Measurements from ENCODE around the gene TBC1D10A. TPM values are rescaled to one million over a fixed set of nuclear protein-coding genes. Genes with fewer than 3 reads are reported as not detected.
A peak's percentile ranks its signal among the peaks of the same experiment; 100 is the strongest.

The TBC1D10A gene
- polyA plus RNA-seq, 1 donor, result 16.9 TPM

DNA sequence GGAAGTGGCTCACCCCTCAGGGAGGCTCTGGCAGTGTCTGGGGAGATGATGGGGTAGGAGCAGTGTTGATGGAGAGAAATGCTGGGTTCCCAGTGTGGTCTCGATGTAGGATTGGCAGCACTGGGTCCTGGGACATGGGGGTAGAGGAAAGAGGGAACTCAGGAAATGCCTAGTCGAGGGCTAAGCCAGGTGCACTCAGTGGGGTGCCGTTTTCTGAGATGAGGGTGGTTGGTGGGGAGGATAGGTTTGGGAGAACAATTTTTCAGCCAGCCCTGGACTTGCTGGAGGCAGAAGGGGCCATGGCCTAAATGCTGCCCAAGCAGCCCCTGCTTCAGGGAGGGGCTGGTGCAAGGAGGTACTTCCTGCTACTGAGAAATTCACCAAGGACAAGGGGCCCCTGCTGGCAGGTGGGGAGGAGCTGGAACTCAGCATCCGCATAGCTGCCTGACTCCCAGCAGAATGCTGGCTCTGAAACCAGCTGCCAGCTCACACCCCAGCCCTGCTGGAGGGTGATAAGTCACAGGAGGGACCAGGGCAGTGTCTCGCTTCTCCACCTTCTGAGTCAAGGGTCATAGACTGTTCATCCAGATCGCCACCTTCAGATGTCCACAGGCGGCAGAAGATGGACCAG lies 36.0 kb upstream of the TBC1D10A start:
- no CpG with 5 or more reads among the region's 7 CpGs for WGBS (ENCODE audit: insufficient coverage, low lambda C conversion rate)
- DNase-seq, result peak in 1 of 2 donors; percentile 32
- no peaks in the 10 kb centered on the region for H3K27me3 ChIP-seq (ENCODE audit: control insufficient read depth, insufficient read depth, low read length)
- peaks cover 2% of the 10 kb centered on the region for H3K36me3 ChIP-seq (ENCODE audit: control insufficient read depth, insufficient read depth, low read length)
- no peak overlapping the region for H3K4me3 ChIP-seq (ENCODE audit: low read length)
- peaks cover 11% of the 10 kb centered on the region for H3K4me1 ChIP-seq (ENCODE audit: control insufficient read depth, insufficient read depth, low read length)
- no peaks in the 10 kb centered on the region for H3K9me3 ChIP-seq (ENCODE audit: control insufficient read depth, low read depth, low read length)
- H3K27ac ChIP-seq (ENCODE audit: low read length), result no peak overlapping the region

- no peak for DNase-seq
- Histone ChIP-seq H3K27me3 (ENCODE audit: control insufficient read depth, insufficient read depth, low read length) (no peaks in the 10 kb centered on the region), H3K4me1 (ENCODE audit: control insufficient read depth, insufficient read depth, low read length) (peaks cover 11% of the 10 kb centered on the region), H3K27ac (ENCODE audit: low read length) (no peak overlapping the region), H3K36me3 (ENCODE audit: control insufficient read depth, insufficient read depth, low read length) (peaks cover 2% of the 10 kb centered on the region), H3K9me3 (ENCODE audit: control insufficient read depth, low read depth, low read length) (no peaks in the 10 kb centered on the region), H3K4me3 (ENCODE audit: low read length) (no peak overlapping the region)
- WGBS (ENCODE audit: insufficient coverage, low lambda C conversion rate), result no CpG with 5 or more reads among the region's 10 CpGs
Observed at GRCh38 chr22:30361916-30362650, 35.3 kb upstream of the TBC1D10A start.

GRCh38 chr22:30358541-30358940 lies 31.8 kb upstream of the TBC1D10A start:
- no peaks in the 10 kb centered on the region for H3K27me3 ChIP-seq (ENCODE audit: control insufficient read depth, insufficient read depth, low read length)
- H3K9me3 ChIP-seq (ENCODE audit: control insufficient read depth, low read depth, low read length), result no peaks in the 10 kb centered on the region
- WGBS (ENCODE audit: insufficient coverage, low lambda C conversion rate), result 40% methylated on average over 1 of the region's 6 CpGs
- no peak overlapping the region for H3K4me3 ChIP-seq (ENCODE audit: low read length)
- peaks cover 11% of the 10 kb centered on the region for H3K36me3 ChIP-seq (ENCODE audit: control insufficient read depth, insufficient read depth, low read length)
- peak; percentile 41 to 70 for DNase-seq
- no peak overlapping the region for H3K27ac ChIP-seq (ENCODE audit: low read length)
- H3K4me1 ChIP-seq (ENCODE audit: control insufficient read depth, insufficient read depth, low read length), result peaks cover 22% of the 10 kb centered on the region

DNA sequence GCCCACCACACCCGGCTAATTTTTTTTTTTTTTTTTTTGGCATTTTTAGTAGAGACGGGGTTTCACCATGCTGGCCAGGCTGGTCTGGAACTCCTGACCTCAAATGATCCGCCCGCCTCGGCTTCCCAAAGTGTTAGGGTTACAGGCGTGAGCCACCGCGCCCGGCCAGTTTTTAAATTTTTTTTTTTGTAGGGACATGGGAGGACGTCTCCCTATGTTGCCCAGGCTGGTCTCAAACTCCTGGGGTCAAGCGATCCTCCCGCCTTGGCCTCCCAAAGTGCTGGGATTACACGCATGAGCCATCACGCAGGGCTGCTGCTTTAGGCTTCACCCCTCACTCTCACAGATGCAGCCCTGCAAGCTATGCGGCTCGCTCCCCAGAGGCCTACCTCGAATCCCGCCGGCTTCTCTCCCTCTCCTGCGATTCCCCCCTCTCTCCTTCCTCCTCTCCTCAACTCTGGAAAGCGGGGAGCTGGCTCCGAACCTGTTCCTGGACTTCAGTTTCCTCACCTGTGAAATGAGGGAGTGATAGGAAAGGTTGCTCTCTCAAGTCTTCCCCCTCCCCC lies 31.0 kb upstream of the TBC1D10A start:
- H3K9me3 ChIP-seq (ENCODE audit: control insufficient read depth, low read depth, low read length), result no peaks in the 10 kb centered on the region
- no CpG with 5 or more reads among the region's 22 CpGs for WGBS (ENCODE audit: insufficient coverage, low lambda C conversion rate)
- peaks cover 15% of the 10 kb centered on the region for H3K36me3 ChIP-seq (ENCODE audit: control insufficient read depth, insufficient read depth, low read length)
- H3K4me1 ChIP-seq (ENCODE audit: control insufficient read depth, insufficient read depth, low read length), result peaks cover 22% of the 10 kb centered on the region
- H3K27me3 ChIP-seq (ENCODE audit: control insufficient read depth, insufficient read depth, low read length), result no peaks in the 10 kb centered on the region
- H3K4me3 ChIP-seq (ENCODE audit: low read length), result no peak overlapping the region
- no peak overlapping the region for H3K27ac ChIP-seq (ENCODE audit: low read length)
- no peak for DNase-seq

GRCh38 chr22:30357236-30357570 lies 30.5 kb upstream of the TBC1D10A start:
- Histone ChIP-seq H3K4me1 (ENCODE audit: control insufficient read depth, insufficient read depth, low read length) (peaks cover 22% of the 10 kb centered on the region), H3K4me3 (ENCODE audit: low read length) (peak overlapping the region; percentile 87), H3K27ac (ENCODE audit: low read length) (no peak overlapping the region), H3K27me3 (ENCODE audit: control insufficient read depth, insufficient read depth, low read length) (no peaks in the 10 kb centered on the region), H3K9me3 (ENCODE audit: control insufficient read depth, low read depth, low read length) (no peaks in the 10 kb centered on the region), H3K36me3 (ENCODE audit: control insufficient read depth, insufficient read depth, low read length) (peaks cover 20% of the 10 kb centered on the region)
- WGBS (ENCODE audit: insufficient coverage, low lambda C conversion rate), result 0% methylated on average over 6 of the region's 9 CpGs
- DNase-seq, result no peak

- Histone ChIP-seq H3K4me1 (ENCODE audit: control insufficient read depth, insufficient read depth, low read length) (peaks cover 22% of the 10 kb centered on the region), H3K9me3 (ENCODE audit: control insufficient read depth, low read depth, low read length) (no peaks in the 10 kb centered on the region), H3K4me3 (ENCODE audit: low read length) (peak within 1 kb of the TSS; percentile 87), H3K36me3 (ENCODE audit: control insufficient read depth, insufficient read depth, low read length) (peaks cover 26% of the 10 kb centered on the region), H3K27ac (ENCODE audit: low read length) (peak within 1 kb of the TSS; percentile 95), H3K27me3 (ENCODE audit: control insufficient read depth, insufficient read depth, low read length) (no peaks in the 10 kb centered on the region)
- WGBS (ENCODE audit: insufficient coverage, low lambda C conversion rate), result no CpG with 5 or more reads among the region's 91 CpGs
- peak; percentile 89 to 97 for DNase-seq
Observed at GRCh38 chr22:30356449-30357235, 29.9 kb upstream of the TBC1D10A start, which contains the start of the genes CCDC157 and SF3A1. Gene CCDC157 (plus strand): TSS chr22:30357007. CDS start chr22:30366001, 8,994 bp downstream. Gene SF3A1 (minus strand): TSS chr22:30356894. CDS start chr22:30356792, 102 bp downstream.

GRCh38 chr22:30354644-30355043 lies 27.9 kb upstream of the TBC1D10A start:
- no CpG with 5 or more reads among the region's 5 CpGs for WGBS (ENCODE audit: insufficient coverage, low lambda C conversion rate)
- DNase-seq, result no peak
- H3K36me3 ChIP-seq (ENCODE audit: control insufficient read depth, insufficient read depth, low read length), result peaks cover 46% of the 10 kb centered on the region
- H3K9me3 ChIP-seq (ENCODE audit: control insufficient read depth, low read depth, low read length), result no peaks in the 10 kb centered on the region
- H3K4me1 ChIP-seq (ENCODE audit: control insufficient read depth, insufficient read depth, low read length), result peaks cover 22% of the 10 kb centered on the region
- H3K27ac ChIP-seq (ENCODE audit: low read length), result no peak overlapping the region
- no peak overlapping the region for H3K4me3 ChIP-seq (ENCODE audit: low read length)
- no peaks in the 10 kb centered on the region for H3K27me3 ChIP-seq (ENCODE audit: control insufficient read depth, insufficient read depth, low read length)

DNA sequence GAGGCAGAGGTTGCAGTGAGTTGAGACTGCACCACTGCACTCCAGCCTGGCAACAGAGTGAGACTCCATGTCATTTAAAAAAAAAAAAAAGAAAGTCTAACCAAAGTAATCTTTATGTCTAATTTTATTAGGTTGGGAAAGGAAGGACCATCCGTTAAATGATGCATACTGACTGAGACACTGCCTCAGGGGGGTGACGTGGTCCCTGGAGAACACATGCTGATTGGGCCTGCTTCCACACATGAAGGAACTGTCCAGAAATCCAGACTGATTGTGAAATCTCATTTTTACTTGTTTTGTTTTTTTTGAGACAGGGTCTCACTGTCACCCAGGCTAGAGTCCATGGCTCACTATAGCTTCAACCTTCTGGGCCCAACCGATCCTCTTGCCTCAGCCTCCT lies 24.5 kb upstream of the TBC1D10A start:
- no peaks in the 10 kb centered on the region for H3K9me3 ChIP-seq (ENCODE audit: control insufficient read depth, low read depth, low read length)
- H3K36me3 ChIP-seq (ENCODE audit: control insufficient read depth, insufficient read depth, low read length), result peaks cover 74% of the 10 kb centered on the region
- DNase-seq, result no peak
- no peak overlapping the region for H3K4me3 ChIP-seq (ENCODE audit: low read length)
- WGBS (ENCODE audit: insufficient coverage, low lambda C conversion rate), result no CpG with 5 or more reads among the region's 3 CpGs
- H3K4me1 ChIP-seq (ENCODE audit: control insufficient read depth, insufficient read depth, low read length), result peaks cover 12% of the 10 kb centered on the region
- no peak overlapping the region for H3K27ac ChIP-seq (ENCODE audit: low read length)
- H3K27me3 ChIP-seq (ENCODE audit: control insufficient read depth, insufficient read depth, low read length), result no peaks in the 10 kb centered on the region

- Histone ChIP-seq H3K36me3 (ENCODE audit: control insufficient read depth, insufficient read depth, low read length) (peaks cover 90% of the 10 kb centered on the region), H3K27ac (ENCODE audit: low read length) (no peak overlapping the region), H3K4me1 (ENCODE audit: control insufficient read depth, insufficient read depth, low read length) (no peaks in the 10 kb centered on the region), H3K27me3 (ENCODE audit: control insufficient read depth, insufficient read depth, low read length) (no peaks in the 10 kb centered on the region), H3K9me3 (ENCODE audit: control insufficient read depth, low read depth, low read length) (no peaks in the 10 kb centered on the region), H3K4me3 (ENCODE audit: low read length) (no peak overlapping the region)
- WGBS (ENCODE audit: insufficient coverage, low lambda C conversion rate), result 100% methylated on average over 1 of the region's 4 CpGs
- no peak for DNase-seq
Observed at GRCh38 chr22:30348809-30349208, 22.1 kb upstream of the TBC1D10A start.

DNA sequence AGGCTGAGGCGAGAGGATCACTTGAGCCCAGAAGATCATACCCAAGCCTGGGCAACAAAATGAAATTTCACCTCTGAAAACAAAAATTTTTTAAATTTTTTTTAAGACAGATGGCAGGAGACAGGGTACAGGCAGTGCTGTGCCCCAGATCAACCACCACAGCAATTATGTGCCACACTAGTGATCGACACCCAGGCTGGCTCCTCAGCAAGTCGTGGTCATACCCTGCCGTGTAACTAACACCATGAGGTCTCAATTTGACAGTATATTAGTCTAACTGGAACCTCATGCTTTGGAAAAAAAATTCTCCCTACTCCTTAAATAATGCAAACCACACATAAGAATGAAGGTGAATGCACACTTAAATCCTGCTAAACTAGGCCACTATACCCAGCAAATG lies 21.7 kb upstream of the TBC1D10A start:
- WGBS (ENCODE audit: insufficient coverage, low lambda C conversion rate), result no CpG with 5 or more reads among the region's 4 CpGs
- peaks cover 91% of the 10 kb centered on the region for H3K36me3 ChIP-seq (ENCODE audit: control insufficient read depth, insufficient read depth, low read length)
- H3K27me3 ChIP-seq (ENCODE audit: control insufficient read depth, insufficient read depth, low read length), result no peaks in the 10 kb centered on the region
- no peak overlapping the region for H3K4me3 ChIP-seq (ENCODE audit: low read length)
- no peaks in the 10 kb centered on the region for H3K9me3 ChIP-seq (ENCODE audit: control insufficient read depth, low read depth, low read length)
- no peaks in the 10 kb centered on the region for H3K4me1 ChIP-seq (ENCODE audit: control insufficient read depth, insufficient read depth, low read length)
- no peak for DNase-seq
- H3K27ac ChIP-seq (ENCODE audit: low read length), result no peak overlapping the region
